ENCODE measurements around the gene AQP2. TPM values are rescaled to one million over a fixed set of nuclear protein-coding genes. Genes with fewer than 3 reads are reported as not detected.

The AQP2 gene
- total and polyA plus RNA-seq, 2 experiments from 2014 or later, result 0.07 TPM; not detected in 1

DNA sequence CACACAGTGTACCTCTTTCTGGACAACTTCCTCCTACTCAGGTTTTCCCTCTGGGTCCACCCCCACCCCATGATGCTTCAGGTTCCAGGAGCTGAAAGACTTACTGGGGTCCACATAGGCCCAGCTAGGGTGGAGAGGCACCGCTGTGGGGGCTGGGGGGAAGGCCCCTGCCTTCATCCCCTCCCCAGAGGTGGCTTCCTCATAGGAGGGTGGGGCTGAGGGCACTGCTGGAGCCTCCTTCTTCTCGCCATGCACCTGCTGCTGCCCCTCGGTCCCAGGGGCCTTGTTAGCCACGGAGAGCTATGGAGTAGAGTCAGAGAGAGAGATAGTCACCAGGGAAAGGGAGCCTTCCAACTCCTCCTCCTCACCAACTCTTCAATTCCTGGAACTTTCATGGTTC lies 49.5 kb upstream of the AQP2 start:
- Histone ChIP-seq H3K4me2 (no peak overlapping the region), H4K20me1 (replicated peaks; ENCODE audit: insufficient read depth) (no peaks in the 10 kb centered on the region), H3F3A (replicated peaks; ENCODE audit: low read depth) (no peaks in the 10 kb centered on the region), H3K79me2 (replicated peaks; ENCODE audit: insufficient read depth) (no peaks in the 10 kb centered on the region), H3K27ac (ENCODE audit: low read depth) (no peak overlapping the region), H3K4me3 (no peak overlapping the region), H3K27me3 (ENCODE audit: insufficient read depth) (peaks cover 19% of the 10 kb centered on the region), H2AFZ (no peak overlapping the region), H3K9me2 (ENCODE audit: insufficient read depth) (no peaks in the 10 kb centered on the region), H3K36me3 (ENCODE audit: insufficient read depth) (no peaks in the 10 kb centered on the region), H3K4me1 (ENCODE audit: insufficient read depth) (no peaks in the 10 kb centered on the region)
- no peaks in the 10 kb centered on the region for H3K36me3 Mint-ChIP-seq (ENCODE audit: low read depth)
- DNase-seq (ENCODE audit: low spot score) (no peak), ATAC-seq (no peak)
- peaks cover 18% of the 10 kb centered on the region for H3K27me3 Mint-ChIP-seq (ENCODE audit: insufficient read depth, low read depth, poor library complexity)
- no peaks in the 10 kb centered on the region for H3K9me3 Mint-ChIP-seq
- H3K27ac Mint-ChIP-seq, result no peak overlapping the region
- no peak for TF ChIP-seq ZNF114 (CRISPR knock-in tag; IDR thresholded peaks at IDR 0.05)
- TF ChIP-seq EZH2 (IDR thresholded peaks at IDR 0.05; ENCODE audit: low read depth, unreplicated experiment), result no peak
- no peak for TF ChIP-seq JUNB (IDR thresholded peaks at IDR 0.05; ENCODE audit: unreplicated experiment)
- no peak for TF ChIP-seq STAT1 (IDR thresholded peaks at IDR 0.05; ENCODE audit: unreplicated experiment)
- no peak for TF ChIP-seq POLR2AphosphoS5 (IDR thresholded peaks at IDR 0.05; ENCODE audit: low read depth)
- TF ChIP-seq ZNF331 (CRISPR knock-in tag; IDR thresholded peaks at IDR 0.05; ENCODE audit: low read depth), result no peak
- no peak for TF ChIP-seq EZH2phosphoT487 (IDR thresholded peaks at IDR 0.05; ENCODE audit: unreplicated experiment)
- TF ChIP-seq, protein P1, sequence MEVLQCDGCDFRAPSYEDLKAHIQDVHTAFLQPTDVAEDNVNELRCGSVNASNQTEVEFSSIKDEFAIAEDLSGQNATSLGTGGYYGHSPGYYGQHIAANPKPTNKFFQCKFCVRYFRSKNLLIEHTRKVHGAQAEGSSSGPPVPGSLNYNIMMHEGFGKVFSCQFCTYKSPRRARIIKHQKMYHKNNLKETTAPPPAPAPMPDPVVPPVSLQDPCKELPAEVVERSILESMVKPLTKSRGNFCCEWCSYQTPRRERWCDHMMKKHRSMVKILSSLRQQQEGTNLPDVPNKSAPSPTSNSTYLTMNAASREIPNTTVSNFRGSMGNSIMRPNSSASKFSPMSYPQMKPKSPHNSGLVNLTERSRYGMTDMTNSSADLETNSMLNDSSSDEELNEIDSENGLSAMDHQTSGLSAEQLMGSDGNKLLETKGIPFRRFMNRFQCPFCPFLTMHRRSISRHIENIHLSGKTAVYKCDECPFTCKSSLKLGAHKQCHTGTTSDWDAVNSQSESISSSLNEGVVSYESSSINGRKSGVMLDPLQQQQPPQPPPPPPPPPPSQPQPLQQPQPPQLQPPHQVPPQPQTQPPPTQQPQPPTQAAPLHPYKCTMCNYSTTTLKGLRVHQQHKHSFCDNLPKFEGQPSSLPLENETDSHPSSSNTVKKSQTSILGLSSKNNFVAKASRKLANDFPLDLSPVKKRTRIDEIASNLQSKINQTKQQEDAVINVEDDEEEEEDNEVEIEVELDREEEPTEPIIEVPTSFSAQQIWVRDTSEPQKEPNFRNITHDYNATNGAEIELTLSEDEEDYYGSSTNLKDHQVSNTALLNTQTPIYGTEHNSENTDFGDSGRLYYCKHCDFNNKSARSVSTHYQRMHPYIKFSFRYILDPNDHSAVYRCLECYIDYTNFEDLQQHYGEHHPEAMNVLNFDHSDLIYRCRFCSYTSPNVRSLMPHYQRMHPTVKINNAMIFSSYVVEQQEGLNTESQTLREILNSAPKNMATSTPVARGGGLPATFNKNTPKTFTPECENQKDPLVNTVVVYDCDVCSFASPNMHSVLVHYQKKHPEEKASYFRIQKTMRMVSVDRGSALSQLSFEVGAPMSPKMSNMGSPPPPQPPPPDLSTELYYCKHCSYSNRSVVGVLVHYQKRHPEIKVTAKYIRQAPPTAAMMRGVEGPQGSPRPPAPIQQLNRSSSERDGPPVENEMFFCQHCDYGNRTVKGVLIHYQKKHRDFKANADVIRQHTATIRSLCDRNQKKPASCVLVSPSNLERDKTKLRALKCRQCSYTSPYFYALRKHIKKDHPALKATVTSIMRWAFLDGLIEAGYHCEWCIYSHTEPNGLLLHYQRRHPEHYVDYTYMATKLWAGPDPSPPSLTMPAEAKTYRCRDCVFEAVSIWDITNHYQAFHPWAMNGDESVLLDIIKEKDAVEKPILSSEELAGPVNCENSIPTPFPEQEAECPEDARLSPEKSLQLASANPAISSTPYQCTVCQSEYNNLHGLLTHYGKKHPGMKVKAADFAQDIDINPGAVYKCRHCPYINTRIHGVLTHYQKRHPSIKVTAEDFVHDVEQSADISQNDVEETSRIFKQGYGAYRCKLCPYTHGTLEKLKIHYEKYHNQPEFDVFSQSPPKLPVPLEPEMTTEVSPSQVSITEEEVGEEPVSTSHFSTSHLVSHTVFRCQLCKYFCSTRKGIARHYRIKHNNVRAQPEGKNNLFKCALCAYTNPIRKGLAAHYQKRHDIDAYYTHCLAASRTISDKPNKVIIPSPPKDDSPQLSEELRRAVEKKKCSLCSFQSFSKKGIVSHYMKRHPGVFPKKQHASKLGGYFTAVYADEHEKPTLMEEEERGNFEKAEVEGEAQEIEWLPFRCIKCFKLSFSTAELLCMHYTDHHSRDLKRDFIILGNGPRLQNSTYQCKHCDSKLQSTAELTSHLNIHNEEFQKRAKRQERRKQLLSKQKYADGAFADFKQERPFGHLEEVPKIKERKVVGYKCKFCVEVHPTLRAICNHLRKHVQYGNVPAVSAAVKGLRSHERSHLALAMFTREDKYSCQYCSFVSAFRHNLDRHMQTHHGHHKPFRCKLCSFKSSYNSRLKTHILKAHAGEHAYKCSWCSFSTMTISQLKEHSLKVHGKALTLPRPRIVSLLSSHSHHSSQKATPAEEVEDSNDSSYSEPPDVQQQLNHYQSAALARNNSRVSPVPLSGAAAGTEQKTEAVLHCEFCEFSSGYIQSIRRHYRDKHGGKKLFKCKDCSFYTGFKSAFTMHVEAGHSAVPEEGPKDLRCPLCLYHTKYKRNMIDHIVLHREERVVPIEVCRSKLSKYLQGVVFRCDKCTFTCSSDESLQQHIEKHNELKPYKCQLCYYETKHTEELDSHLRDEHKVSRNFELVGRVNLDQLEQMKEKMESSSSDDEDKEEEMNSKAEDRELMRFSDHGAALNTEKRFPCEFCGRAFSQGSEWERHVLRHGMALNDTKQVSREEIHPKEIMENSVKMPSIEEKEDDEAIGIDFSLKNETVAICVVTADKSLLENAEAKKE (CRISPR knock-in tag; IDR thresholded peaks at IDR 0.05), result no peak
- TF ChIP-seq ETS1 (IDR thresholded peaks at IDR 0.05), result no peak
- no peak for TF ChIP-seq CTCF (conservative IDR thresholded peaks at IDR 0.05; ENCODE audit: low read depth in 2 of 2)
- TF ChIP-seq, protein P2, sequence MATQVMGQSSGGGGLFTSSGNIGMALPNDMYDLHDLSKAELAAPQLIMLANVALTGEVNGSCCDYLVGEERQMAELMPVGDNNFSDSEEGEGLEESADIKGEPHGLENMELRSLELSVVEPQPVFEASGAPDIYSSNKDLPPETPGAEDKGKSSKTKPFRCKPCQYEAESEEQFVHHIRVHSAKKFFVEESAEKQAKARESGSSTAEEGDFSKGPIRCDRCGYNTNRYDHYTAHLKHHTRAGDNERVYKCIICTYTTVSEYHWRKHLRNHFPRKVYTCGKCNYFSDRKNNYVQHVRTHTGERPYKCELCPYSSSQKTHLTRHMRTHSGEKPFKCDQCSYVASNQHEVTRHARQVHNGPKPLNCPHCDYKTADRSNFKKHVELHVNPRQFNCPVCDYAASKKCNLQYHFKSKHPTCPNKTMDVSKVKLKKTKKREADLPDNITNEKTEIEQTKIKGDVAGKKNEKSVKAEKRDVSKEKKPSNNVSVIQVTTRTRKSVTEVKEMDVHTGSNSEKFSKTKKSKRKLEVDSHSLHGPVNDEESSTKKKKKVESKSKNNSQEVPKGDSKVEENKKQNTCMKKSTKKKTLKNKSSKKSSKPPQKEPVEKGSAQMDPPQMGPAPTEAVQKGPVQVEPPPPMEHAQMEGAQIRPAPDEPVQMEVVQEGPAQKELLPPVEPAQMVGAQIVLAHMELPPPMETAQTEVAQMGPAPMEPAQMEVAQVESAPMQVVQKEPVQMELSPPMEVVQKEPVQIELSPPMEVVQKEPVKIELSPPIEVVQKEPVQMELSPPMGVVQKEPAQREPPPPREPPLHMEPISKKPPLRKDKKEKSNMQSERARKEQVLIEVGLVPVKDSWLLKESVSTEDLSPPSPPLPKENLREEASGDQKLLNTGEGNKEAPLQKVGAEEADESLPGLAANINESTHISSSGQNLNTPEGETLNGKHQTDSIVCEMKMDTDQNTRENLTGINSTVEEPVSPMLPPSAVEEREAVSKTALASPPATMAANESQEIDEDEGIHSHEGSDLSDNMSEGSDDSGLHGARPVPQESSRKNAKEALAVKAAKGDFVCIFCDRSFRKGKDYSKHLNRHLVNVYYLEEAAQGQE (IDR thresholded peaks at IDR 0.05; ENCODE audit: unreplicated experiment), result no peak
- no peak for TF ChIP-seq NANOG (IDR thresholded peaks at IDR 0.05; ENCODE audit: borderline replicate concordance)
- TF ChIP-seq CREB1 (CRISPR knock-in tag; IDR thresholded peaks at IDR 0.05; ENCODE audit: low read depth), result no peak
- no peak overlapping the region for H3K4me3 Mint-ChIP-seq
- H3K4me1 Mint-ChIP-seq, result peaks cover 18% of the 10 kb centered on the region

All from GM23338 (cell line).